ENCODE results near the gene GREB1L.
"Not testable (repeated sequence)": the region's sequence is repeated elsewhere in the genome, so short reads cannot be mapped to it uniquely, and the experiment has no call there.

The GREB1L gene

DNA sequence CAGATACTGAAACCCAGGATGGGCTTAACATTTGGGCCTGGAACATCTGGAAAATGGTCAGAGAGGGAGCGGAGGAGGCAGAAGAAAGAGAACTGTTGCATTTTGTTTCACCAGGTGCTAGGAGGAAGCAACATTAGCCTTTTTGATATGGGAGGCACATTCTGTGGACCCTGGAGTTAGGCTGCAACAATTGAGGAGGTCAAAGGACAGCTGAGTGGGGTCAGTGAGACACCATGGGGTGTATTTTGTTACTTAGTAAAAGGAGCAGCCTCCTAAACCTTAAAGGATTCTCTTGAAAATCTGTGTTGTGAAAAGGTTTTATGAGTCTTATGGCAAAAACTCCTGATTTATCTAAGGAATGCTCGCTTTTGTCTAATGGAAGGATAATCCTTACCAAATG lies 124.9 kb downstream of the GREB1L start:
- no peak for DNase-seq (ENCODE audit: low read depth)

DNA sequence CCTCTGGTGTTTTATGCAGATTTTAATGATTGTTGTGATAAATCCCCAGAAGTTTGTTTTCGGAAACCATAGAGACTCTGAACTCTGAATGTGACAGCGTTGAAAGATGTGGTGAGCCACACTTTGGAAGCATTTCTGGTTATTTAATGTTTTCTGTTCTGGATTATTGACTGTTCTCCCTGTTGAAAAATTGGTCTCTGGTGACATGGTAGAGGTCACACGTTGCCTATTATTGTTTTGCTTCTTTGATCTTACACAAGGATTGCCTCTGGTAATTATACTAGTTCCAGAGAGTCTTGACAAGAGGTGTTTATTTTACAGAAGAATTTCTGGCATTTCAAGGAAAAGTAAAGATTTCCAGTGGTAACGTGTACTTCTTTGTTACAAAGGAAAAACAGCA lies 127.1 kb downstream of the GREB1L start:
- DNase-seq (ENCODE audit: low read depth), result no peak

GRCh38 chr18:21369597-21369996 lies 127.6 kb downstream of the GREB1L start:
- not testable (repeated sequence) for DNase-seq (ENCODE audit: low read depth)

DNA sequence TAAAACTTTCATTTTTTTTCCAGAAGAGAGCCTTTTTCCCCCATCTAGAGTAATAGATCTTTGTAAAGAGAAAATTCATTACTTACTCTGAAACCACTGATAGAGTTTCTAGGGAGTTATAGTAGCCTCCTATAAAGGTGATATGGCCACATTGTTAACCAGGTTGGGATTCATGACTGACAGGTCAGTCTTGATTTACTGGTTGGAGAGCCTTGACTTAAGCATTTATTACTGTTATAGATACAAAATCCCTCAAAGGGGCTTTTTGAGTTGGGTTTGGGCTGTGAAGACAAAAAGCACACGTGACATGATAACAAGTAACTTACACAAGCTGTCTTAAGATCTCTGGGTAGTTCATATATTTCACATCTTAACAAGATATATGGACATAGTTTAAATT lies 141.0 kb downstream of the GREB1L start:
- DNase-seq (ENCODE audit: low read depth), result no peak

DNA sequence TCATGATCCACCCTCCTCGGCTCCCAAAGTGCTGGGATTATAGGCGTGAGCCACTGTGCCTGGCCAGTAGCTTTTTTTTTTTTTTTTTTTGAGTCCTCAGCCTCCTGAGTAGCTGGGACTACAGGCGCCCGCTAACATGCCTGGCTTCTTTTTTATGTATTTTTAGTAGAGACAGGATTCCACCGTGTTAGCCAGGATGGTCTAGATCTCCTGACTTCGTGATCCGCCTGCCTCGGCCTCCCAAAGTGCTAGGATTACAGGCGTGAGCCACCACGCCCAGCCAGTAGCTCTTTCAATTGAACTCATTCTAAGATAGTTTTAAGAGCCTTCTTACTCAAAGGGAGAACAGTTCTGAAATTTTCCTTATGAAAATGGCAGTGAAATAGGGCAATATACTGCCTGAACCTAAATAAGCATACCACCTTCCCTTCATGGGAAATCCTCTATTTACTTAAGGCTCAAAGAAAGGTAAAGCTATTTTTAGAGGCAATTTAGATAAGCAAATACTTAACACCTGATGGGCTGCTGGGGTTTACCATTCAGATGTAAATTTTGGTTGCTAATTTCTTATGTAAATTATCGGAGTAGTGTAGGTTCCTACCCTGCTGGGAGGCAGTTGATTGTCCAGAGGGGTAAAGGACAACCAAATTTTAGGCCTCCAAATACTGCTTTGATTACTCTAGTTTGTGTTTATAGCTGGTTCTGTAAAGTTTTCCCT lies 144.7 kb downstream of the GREB1L start:
- no peak for DNase-seq (ENCODE audit: low read depth)

DNA sequence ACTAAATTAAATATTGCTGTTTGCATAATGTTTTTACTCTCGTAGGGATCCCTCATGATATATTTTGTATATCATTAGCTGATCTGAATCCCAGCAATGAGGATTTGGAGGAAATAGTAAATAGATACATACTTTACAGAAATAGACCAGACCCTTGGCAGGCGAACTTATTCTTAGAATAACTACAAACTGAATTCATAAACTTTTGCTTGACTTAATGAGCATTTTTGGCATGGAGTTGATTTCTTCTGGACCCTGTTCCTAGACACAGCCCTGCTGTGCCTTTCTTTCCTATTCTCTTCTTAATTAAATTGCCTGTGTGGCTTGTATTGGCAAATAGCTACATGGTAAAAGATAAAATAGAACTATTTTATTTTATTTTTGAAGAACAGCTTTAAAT lies 145.9 kb downstream of the GREB1L start:
- no peak for DNase-seq (ENCODE audit: low read depth)

GRCh38 chr18:21389283-21389682 lies 147.3 kb downstream of the GREB1L start:
- no peak for DNase-seq (ENCODE audit: low read depth)

GRCh38 chr18:21389903-21390302 lies 147.9 kb downstream of the GREB1L start:
- DNase-seq (ENCODE audit: low read depth), result no peak

DNA sequence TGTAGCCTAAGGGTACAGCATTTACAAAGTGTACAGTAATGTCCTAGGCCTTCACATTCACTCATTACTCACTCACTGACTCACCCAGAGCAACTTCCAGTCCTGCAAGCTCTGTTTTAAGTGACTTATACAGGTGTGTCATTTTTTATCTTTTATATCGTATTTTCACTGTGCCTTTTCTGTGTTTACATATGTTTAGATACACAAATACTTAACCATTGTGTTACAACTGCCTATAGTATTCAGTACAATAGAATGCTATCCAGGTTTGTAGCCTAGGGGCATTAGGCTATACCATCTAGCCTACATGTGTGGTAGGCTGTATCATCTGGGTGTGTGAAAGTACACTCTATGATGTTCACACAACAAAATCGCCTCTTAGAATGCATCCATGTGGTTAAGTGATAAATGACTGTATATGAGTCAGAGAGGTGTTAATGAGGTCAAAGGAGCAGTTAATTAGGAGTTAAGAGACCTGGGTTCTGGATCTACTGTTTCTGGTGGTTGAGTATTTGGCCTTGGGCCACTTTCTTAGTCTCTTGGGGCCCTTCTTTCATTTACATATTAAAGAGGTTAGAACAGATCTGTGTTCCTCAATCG lies 149.1 kb downstream of the GREB1L start:
- peak; percentile 67 for DNase-seq (ENCODE audit: low read depth)

- no peak for DNase-seq (ENCODE audit: low read depth)
Observed at GRCh38 chr18:21393986-21394385, 152.0 kb downstream of the GREB1L start.

DNA sequence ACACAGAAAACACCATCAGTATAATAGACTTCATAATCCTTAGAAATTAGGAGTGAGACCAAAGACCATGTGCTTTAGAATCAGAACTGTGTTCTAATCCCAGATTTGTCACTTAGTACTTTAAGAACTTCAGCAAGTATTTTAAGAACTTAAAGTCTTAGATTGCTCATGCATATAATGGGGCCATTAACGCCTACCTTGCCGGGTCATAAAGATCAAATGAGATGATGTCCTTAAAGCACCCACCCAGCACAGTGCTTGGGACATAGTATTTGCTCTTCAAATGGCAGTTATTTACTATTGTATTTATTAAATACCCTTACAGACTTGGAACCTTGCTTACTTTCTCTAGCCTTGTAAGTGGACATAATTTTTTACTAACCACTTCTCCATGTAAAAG lies 156.1 kb downstream of the GREB1L start:
- DNase-seq (ENCODE audit: low read depth), result no peak

DNA sequence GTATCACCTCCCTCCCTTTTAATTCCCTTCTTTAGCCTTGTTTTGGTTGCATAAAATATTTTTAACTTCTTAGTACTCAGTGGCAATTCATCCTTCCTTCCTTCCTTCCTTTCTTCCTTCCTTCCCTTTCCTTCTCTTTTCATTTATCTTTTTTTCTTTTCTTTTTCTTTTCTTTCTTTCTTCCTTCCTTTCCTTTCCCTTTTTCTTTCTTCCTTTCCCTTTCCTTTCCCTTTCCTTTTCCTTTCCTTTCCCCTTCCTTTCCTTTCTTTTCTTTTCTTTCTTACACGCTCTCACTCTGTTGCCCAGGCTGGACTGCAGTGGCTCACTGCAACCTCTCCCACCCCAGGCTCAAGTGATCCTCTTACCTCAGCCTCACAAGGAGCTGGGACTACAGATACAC lies 160.2 kb downstream of the GREB1L start:
- DNase-seq (ENCODE audit: low read depth), result no peak

DNA sequence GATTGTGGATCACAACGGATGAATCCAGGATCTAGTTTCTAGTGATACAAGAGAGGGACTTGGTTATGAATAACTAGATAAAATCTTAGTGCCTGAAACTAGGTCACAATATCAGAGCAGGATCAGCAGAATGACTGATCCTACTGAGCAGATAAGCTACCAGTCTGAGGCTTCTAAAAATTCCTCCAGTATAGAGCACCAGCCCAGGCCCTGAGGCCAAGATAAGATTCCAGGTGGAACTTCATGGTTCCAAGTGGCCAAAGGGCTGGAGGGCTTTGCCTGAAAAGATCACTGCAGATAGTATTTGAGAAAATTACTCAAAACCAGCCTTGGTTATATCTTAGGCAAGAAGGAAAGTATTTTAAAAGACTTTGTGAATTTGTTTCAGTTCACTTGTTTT lies 162.4 kb downstream of the GREB1L start:
- DNase-seq (ENCODE audit: low read depth), result no peak

DNA sequence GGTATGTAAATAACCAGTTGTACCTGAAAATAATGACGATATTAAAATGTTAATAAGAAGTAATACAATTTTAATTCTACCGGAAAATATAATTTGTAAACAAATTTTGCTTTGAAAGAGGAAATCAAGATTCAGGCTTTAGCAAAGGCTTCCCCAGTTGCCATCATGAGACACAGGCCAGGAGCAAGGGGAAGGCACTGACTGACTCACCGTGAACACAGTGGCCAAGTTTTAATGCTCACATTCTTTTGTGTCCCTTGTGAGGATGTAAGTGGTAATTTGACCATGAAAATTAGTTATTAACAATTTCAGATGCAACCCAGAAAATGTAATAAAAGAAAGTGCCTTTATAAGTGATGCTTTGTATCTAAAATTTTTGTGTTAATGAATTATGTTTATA lies 164.1 kb downstream of the GREB1L start:
- peak; percentile 7 for DNase-seq (ENCODE audit: low read depth)

DNA sequence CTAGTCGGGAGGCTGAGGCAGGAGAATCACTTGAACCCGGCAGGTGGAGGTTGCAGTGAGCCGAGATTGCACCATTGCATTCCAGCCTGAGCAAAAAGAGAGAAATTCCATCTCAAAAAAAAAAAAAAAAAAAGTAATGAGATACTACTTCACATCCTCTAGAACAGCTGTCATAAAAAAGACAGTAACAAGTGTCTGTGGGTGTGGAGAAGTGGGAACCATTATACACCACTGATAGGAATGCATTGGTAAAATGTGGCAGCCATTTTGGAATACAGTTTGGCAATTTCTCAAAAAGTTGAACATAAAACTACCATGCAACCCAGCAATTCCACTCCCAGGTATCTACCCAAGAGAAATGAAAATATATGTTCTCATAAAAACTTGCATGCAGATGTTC lies 166.6 kb downstream of the GREB1L start:
- no peak for DNase-seq (ENCODE audit: low read depth)

DNA sequence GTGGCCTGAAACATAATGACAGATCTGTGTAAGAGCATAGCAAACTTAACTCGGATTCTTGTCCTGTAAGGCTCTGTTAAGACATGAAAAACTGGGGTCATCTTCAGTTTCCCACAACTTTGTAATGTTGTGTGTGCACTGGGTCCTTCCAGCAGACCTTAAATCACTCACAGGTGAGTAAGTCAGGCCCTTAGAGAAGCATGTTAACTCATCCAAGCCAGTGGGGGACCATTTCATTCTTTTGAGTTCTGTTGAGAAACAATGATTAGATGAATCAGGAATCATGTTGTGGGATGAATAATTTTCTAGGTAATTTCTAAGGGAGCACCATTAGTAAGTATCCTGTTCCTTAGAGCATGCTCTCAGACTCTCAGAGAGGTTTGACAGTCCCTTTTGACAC lies 191.4 kb downstream of the GREB1L start:
- no peak for DNase-seq (ENCODE audit: low read depth)

- peak; percentile 82 for DNase-seq (ENCODE audit: low read depth)
Observed at GRCh38 chr18:21439431-21439846, 197.4 kb downstream of the GREB1L start.

GRCh38 chr18:21441670-21442069 lies 199.6 kb downstream of the GREB1L start:
- no peak for DNase-seq (ENCODE audit: low read depth)

DNA sequence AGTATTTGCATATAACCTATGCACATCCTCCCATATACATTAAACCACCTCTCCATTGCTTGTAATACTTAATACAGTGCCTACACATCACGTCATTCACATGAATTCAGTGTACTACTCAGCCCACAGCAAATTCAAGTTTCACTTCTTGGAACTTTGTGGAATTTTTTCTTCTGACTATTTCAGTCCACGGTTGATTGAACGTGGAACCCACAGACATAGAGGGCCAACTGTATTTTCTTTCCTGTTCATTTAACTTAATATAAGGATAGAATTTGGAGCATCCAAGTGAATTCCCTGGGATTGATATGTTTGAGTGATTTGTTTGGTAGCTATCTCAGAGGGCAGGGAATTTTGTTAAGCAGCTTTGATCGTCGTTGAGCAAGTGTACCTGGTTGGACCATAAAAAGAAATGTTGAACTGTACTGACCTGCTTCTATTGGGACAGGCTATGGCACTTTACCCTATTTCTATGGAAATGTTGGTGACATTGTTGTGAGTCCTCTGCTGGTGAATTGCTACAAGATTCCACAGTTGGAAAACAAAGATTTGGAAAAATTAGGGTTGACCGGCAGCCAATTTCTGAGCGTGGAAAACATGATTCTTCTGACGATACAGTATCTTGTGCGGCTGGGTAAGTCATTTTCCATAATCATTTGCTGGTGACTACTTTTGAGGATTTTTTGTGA lies 201.9 kb downstream of the GREB1L start:
- DNase-seq (ENCODE audit: low read depth), result no peak

DNA sequence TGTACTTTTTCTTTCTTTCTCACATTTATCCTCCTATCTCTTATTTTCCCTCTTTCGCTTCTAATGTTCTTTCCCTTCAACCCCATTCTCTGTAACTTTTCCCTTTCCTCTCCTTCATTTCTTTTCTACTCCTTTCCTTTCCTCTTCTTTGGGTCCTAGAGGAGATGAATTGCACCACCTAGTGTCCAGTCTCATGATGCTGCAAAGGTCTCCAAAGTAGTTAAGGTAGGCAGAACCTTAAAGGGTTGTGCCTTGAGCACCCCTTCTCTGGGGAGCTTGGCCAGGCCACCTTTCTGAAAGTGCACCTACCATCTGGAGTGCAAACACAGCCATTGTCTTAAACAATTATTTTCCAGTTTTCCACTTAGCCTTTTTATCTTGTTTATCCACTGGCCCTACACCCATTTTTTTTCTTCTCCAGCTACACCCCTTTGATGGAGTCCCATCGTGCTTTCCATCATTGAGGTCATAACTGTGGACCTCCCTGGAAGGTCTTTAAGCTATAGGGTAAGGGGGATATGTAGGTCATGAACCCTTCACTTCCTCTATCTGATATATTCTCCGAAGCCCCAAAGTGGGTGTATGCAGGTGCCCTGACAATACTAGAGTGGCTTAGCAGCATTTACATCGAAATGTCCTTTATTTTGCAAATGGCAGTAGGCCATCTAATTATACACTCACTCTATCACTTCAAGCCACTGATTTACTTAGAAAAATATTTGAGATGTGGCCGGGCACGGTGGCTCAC lies 202.6 kb downstream of the GREB1L start:
- DNase-seq (ENCODE audit: low read depth), result peak; percentile 64

GRCh38 chr18:21448299-21448698 lies 206.3 kb downstream of the GREB1L start:
- DNase-seq (ENCODE audit: low read depth), result peak; percentile 6

GRCh38 chr18:21449367-21450290 lies 207.6 kb downstream of the GREB1L start:
- no peak for DNase-seq (ENCODE audit: low read depth)
